Measurements from ENCODE around the gene SLC44A4. TPM values are rescaled to one million over a fixed set of nuclear protein-coding genes. Genes with fewer than 3 reads are reported as not detected.

Gene SLC44A4
- total and polyA plus RNA-seq, 2 of the 8 experiments (the other 6 are each of a cell fraction or from before 2014, with no cell fraction given) = 4.8 to 7.0 TPM

- TF ChIP-seq POLR2AphosphoS5 (IDR thresholded peaks at IDR 0.05; ENCODE audit: low read depth, low read length) = no peak
- no peak for TF ChIP-seq POU5F1 (IDR thresholded peaks at IDR 0.05; ENCODE audit: low read depth, low read length)
- TF ChIP-seq MAFK (IDR thresholded peaks at IDR 0.05; ENCODE audit: low read depth, low read length) = no peak
- no peak for TF ChIP-seq SIN3A (conservative IDR thresholded peaks at IDR 0.05 in 1 of 2, IDR thresholded peaks at IDR 0.05 in 1 of 2; ENCODE audit: low read depth in 1 of 2, low read length in 2 of 2)
- TF ChIP-seq GABPA (IDR thresholded peaks at IDR 0.05; ENCODE audit: borderline replicate concordance, insufficient read depth, low read length) = no peak
- no peak for TF ChIP-seq EGR1 (IDR thresholded peaks at IDR 0.05; ENCODE audit: borderline replicate concordance, low read depth, low read length)
These were observed 36.6 kb upstream of the SLC44A4 start (continued) for GRCh38 chr6:31915351-31915750.

Data from H1 (cell line).